ENCODE measurements around the gene UBLCP1. TPM values are rescaled to one million over a fixed set of nuclear protein-coding genes. Genes with fewer than 3 reads are reported as not detected.
A peak's percentile ranks its signal among the peaks of the same experiment; 100 is the strongest.
"Not testable (repeated sequence)": the region's sequence is repeated elsewhere in the genome, so short reads cannot be mapped to it uniquely, and the experiment has no call there.

Gene UBLCP1
- total RNA-seq, 2 experiments from 2014 or later, result 11.3 to 24.9 TPM

GRCh38 chr5:159286420-159287035 lies 23.4 kb downstream of the UBLCP1 start:
- Histone ChIP-seq H4K20me1 (ENCODE audit: insufficient read depth, low read length) (no peaks in the 10 kb centered on the region), H3K4me2 (ENCODE audit: low read length) (no peak overlapping the region), H3K4me3 (ENCODE audit: low read depth, low read length, poor library complexity, severe bottlenecking) (no peak overlapping the region), H3K36me3 (ENCODE audit: insufficient read depth, low read length) (0 out of 2 replicates have a peak, but pooled peaks cover 8% of the 10 kb centered on the region), H3K79me2 (ENCODE audit: insufficient read depth, low read depth, low read length) (no peaks in the 10 kb centered on the region), H3K9me2 (ENCODE audit: insufficient read depth, low read length) (no peaks in the 10 kb centered on the region), H3K9me3 (ENCODE audit: low read length) (no peaks in the 10 kb centered on the region), H3K4me1 (ENCODE audit: insufficient read depth, low read length, poor library complexity, severe bottlenecking) (no peaks in the 10 kb centered on the region), H2AFZ (ENCODE audit: low read length) (no peak overlapping the region), H3K27ac (ENCODE audit: low read depth, low read length, poor library complexity, severe bottlenecking) (no peak overlapping the region)
- POLR2A ChIA-PET, result interaction anchor here (0.6 to 1.2 kb wide), 3 partner anchors 18 to 672 kb away, joined by 3 to 7 read pairs (median 4); no protein-coding TSS in a partner anchor
- BruUV-seq (replicated peaks), result no TSS peak
- CTCF ChIA-PET (ENCODE audit: unreplicated experiment), result interaction anchor here (0.6 kb wide), 1 partner anchor 31 kb away, joined by 4 read pairs; no protein-coding TSS in a partner anchor
- intact Hi-C loops (cut with micrococcal nuclease; ENCODE audit: unreplicated experiment), result loop anchor here (5.0 kb wide), 2 partner anchors 681 to 701 kb away; no protein-coding TSS in a partner anchor
- TF ChIP-seq EZH2phosphoT487 (IDR thresholded peaks at IDR 0.05; ENCODE audit: borderline replicate concordance, low read depth, low read length), result no peak
- TF ChIP-seq, protein P1, sequence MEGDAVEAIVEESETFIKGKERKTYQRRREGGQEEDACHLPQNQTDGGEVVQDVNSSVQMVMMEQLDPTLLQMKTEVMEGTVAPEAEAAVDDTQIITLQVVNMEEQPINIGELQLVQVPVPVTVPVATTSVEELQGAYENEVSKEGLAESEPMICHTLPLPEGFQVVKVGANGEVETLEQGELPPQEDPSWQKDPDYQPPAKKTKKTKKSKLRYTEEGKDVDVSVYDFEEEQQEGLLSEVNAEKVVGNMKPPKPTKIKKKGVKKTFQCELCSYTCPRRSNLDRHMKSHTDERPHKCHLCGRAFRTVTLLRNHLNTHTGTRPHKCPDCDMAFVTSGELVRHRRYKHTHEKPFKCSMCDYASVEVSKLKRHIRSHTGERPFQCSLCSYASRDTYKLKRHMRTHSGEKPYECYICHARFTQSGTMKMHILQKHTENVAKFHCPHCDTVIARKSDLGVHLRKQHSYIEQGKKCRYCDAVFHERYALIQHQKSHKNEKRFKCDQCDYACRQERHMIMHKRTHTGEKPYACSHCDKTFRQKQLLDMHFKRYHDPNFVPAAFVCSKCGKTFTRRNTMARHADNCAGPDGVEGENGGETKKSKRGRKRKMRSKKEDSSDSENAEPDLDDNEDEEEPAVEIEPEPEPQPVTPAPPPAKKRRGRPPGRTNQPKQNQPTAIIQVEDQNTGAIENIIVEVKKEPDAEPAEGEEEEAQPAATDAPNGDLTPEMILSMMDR (conservative IDR thresholded peaks at IDR 0.05; ENCODE audit: low read length), result peak; percentile 79
- DNase-seq (ENCODE audit: low spot score), result peak; percentile 52

DNA sequence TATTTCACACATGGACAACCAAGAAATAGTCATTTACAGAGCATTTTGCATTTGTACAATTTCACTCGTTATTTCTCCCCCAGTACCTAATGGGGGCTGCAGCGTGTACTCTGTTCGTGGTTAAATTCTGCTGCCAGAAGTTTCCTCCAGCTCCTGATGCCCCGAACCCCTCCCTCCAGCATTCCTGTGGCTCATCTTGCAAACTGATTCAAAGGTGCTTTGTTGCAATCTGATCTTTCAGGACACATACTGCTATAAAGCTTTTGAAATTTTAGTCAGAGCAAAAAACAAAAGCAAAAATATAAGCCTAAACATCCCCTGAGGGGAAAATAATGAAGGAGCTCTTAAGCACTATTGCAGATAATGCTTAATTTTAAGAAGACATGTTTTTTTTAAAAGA lies 27.7 kb downstream of the UBLCP1 start:
- Histone ChIP-seq H3K9me2 (ENCODE audit: insufficient read depth, low read length) (no peaks in the 10 kb centered on the region), H2AFZ (ENCODE audit: low read length) (no peak overlapping the region), H3K4me1 (ENCODE audit: insufficient read depth, low read length, poor library complexity, severe bottlenecking) (no peaks in the 10 kb centered on the region), H3K4me2 (ENCODE audit: low read length) (no peak overlapping the region), H3K4me3 (ENCODE audit: low read depth, low read length, poor library complexity, severe bottlenecking) (no peak overlapping the region), H3K36me3 (ENCODE audit: insufficient read depth, low read length) (no peaks in the 10 kb centered on the region), H4K20me1 (ENCODE audit: insufficient read depth, low read length) (no peaks in the 10 kb centered on the region), H3K27ac (ENCODE audit: low read depth, low read length, poor library complexity, severe bottlenecking) (no peak overlapping the region), H3K79me2 (ENCODE audit: insufficient read depth, low read depth, low read length) (no peaks in the 10 kb centered on the region), H3K9me3 (ENCODE audit: low read length) (no peaks in the 10 kb centered on the region)
- no peak for DNase-seq (ENCODE audit: low spot score)
- TF ChIP-seq, protein P1 (conservative IDR thresholded peaks at IDR 0.05; ENCODE audit: low read length), result no peak
- no peak for TF ChIP-seq EZH2phosphoT487 (IDR thresholded peaks at IDR 0.05; ENCODE audit: borderline replicate concordance, low read depth, low read length)
- no TSS peak for BruUV-seq (replicated peaks)
- intact Hi-C loops (cut with micrococcal nuclease; ENCODE audit: unreplicated experiment), result no loop called here
- ChIA-PET POLR2A (interaction anchor here (0.6 kb wide), 1 partner anchor 39 kb away, joined by 3 read pairs; no protein-coding TSS in a partner anchor), CTCF (ENCODE audit: unreplicated experiment) (no interaction called here)

GRCh38 chr5:159294921-159295320 lies 31.8 kb downstream of the UBLCP1 start:
- Histone ChIP-seq H4K20me1 (ENCODE audit: insufficient read depth, low read length) (no peaks in the 10 kb centered on the region), H3K36me3 (ENCODE audit: insufficient read depth, low read length) (no peaks in the 10 kb centered on the region), H3K9me3 (ENCODE audit: low read length) (no peaks in the 10 kb centered on the region), H3K4me1 (ENCODE audit: insufficient read depth, low read length, poor library complexity, severe bottlenecking) (no peaks in the 10 kb centered on the region), H2AFZ (ENCODE audit: low read length) (no peak overlapping the region), H3K79me2 (ENCODE audit: insufficient read depth, low read depth, low read length) (no peaks in the 10 kb centered on the region), H3K4me3 (ENCODE audit: low read depth, low read length, poor library complexity, severe bottlenecking) (no peak overlapping the region), H3K4me2 (ENCODE audit: low read length) (no peak overlapping the region), H3K27ac (ENCODE audit: low read depth, low read length, poor library complexity, severe bottlenecking) (no peak overlapping the region), H3K9me2 (ENCODE audit: insufficient read depth, low read length) (no peaks in the 10 kb centered on the region)
- intact Hi-C loops (cut with micrococcal nuclease; ENCODE audit: unreplicated experiment), result no loop called here
- DNase-seq (ENCODE audit: low spot score), result no peak
- TF ChIP-seq EZH2phosphoT487 (IDR thresholded peaks at IDR 0.05; ENCODE audit: borderline replicate concordance, low read depth, low read length), result no peak
- TF ChIP-seq, protein P1 (conservative IDR thresholded peaks at IDR 0.05; ENCODE audit: low read length), result no peak
- ChIA-PET POLR2A (interaction anchor here (0.6 to 1.5 kb wide), 4 partner anchors 8 to 901 kb away, joined by 4 to 6 read pairs (median 4); no protein-coding TSS in a partner anchor), CTCF (ENCODE audit: unreplicated experiment) (no interaction called here)
- BruUV-seq (replicated peaks), result no TSS peak

GRCh38 chr5:159297300-159297699 lies 34.2 kb downstream of the UBLCP1 start:
- intact Hi-C loops (cut with micrococcal nuclease; ENCODE audit: unreplicated experiment); H3K4me3 ChIP-seq (ENCODE audit: low read depth, low read length, poor library complexity, severe bottlenecking); H3K4me1 ChIP-seq (ENCODE audit: insufficient read depth, low read length, poor library complexity, severe bottlenecking); H4K20me1 ChIP-seq (ENCODE audit: insufficient read depth, low read length); H2AFZ ChIP-seq (ENCODE audit: low read length); BruUV-seq (replicated peaks); DNase-seq (ENCODE audit: low spot score); CTCF ChIA-PET (ENCODE audit: unreplicated experiment); H3K36me3 ChIP-seq (ENCODE audit: insufficient read depth, low read length); H3K4me2 ChIP-seq (ENCODE audit: low read length); H3K9me2 ChIP-seq (ENCODE audit: insufficient read depth, low read length); H3K79me2 ChIP-seq (ENCODE audit: insufficient read depth, low read depth, low read length); H3K27ac ChIP-seq (ENCODE audit: low read depth, low read length, poor library complexity, severe bottlenecking); POLR2A ChIA-PET; H3K9me3 ChIP-seq (ENCODE audit: low read length): not testable (repeated sequence)
